Lower lobe of right lung (tissue), 2 donors: ENCODE measurements around the gene TAB3. TPM values are rescaled to one million over a fixed set of nuclear protein-coding genes. Genes with fewer than 3 reads are reported as not detected.

Experiments used
- ATAC-seq, 2 donors: fragments of 200-7000 bp; cut with Tn5 transposase; one replicate each; pipeline ENCODE4 v1.9.1; 2020 to 2022; ENCODE audit warnings: mild to moderate bottlenecking in 2 of 2, moderate library complexity in 2 of 2
- DNase-seq: peaks from one replicate; pipeline ENCODE4 v3.0.0-alpha.2; 2020
- H3K27ac ChIP-seq: fragments of 200-600 bp; one replicate; pipeline ENCODE4 v1.8.0; 2022
- H3K27me3 ChIP-seq: fragments of 200-600 bp; one replicate; pipeline ENCODE4 v1.8.0; 2022; ENCODE audit warnings: low read depth
- H3K36me3 ChIP-seq: fragments of 200-600 bp; one replicate; pipeline ENCODE4 v1.8.0; 2022; ENCODE audit warnings: mild to moderate bottlenecking
- H3K4me1 ChIP-seq: fragments of 200-600 bp; one replicate; pipeline ENCODE4 v1.8.0; 2022
- H3K4me3 ChIP-seq: fragments of 200-600 bp; one replicate; pipeline ENCODE4 v1.8.0; 2022; ENCODE audit warnings: mild to moderate bottlenecking
- H3K9me3 ChIP-seq: fragments of 200-600 bp; one replicate; pipeline ENCODE4 v1.8.0; 2022
- CTCF ChIP-seq: fragments of 200-600 bp; IDR thresholded peaks from one replicate; pipeline ENCODE4 v1.8.0; 2022; ENCODE audit warnings: antibody characterized with exemption, mild to moderate bottlenecking
- intact Hi-C: fragments of 100-400 bp; cut with DNase I; formaldehyde crosslinking; loops from one replicate; pipeline ENCODE4 v1.11.0; 2022
- total RNA-seq: library from RNA; stranded (reverse); fragmentation: NEBNext Ultra II Directional; extraction: Animal tissue kit (Norgen Biotek cat#: 25700); gene quantifications from one replicate; pipeline ENCODE4 v1.2.1, GENCODE V29; 2021
- donor health status: DM: no; HTN: yes; CAD: no; lungs with severe emphysema.

The TAB3 gene
- total RNA-seq, 1 donor from 2014 or later = 23.3 TPM

GRCh38 chrX:30786374-30786773 lies 102.7 kb downstream of the TAB3 start:
- Histone ChIP-seq H3K4me3 (no peak overlapping the region), H3K27ac (no peak overlapping the region), H3K4me1 (no peaks in the 10 kb centered on the region), H3K36me3 (no peaks in the 10 kb centered on the region), H3K9me3 (no peaks in the 10 kb centered on the region), H3K27me3 (no peaks in the 10 kb centered on the region)
- ATAC-seq (no peak), DNase-seq (no peak)
- intact Hi-C loops = no loop called here
- TF ChIP-seq CTCF = no peak

- Histone ChIP-seq H3K27ac (no peak overlapping the region), H3K9me3 (no peaks in the 10 kb centered on the region), H3K4me3 (no peak overlapping the region), H3K4me1 (no peaks in the 10 kb centered on the region), H3K36me3 (no peaks in the 10 kb centered on the region), H3K27me3 (no peaks in the 10 kb centered on the region)
- no peak for ATAC-seq
- no peak for TF ChIP-seq CTCF
- no peak for DNase-seq
- intact Hi-C loops = no loop called here
Measured at GRCh38 chrX:30781711-30782444, 107.2 kb downstream of the TAB3 start.

- Histone ChIP-seq H3K4me1 (no peaks in the 10 kb centered on the region), H3K9me3 (no peaks in the 10 kb centered on the region), H3K27me3 (no peaks in the 10 kb centered on the region), H3K36me3 (no peaks in the 10 kb centered on the region), H3K4me3 (no peak overlapping the region), H3K27ac (no peak overlapping the region)
- intact Hi-C loops = no loop called here
- DNase-seq (no peak), ATAC-seq (no peak)
- TF ChIP-seq CTCF = no peak
Measured at GRCh38 chrX:30779453-30780030, 109.5 kb downstream of the TAB3 start.

GRCh38 chrX:30777575-30777974 lies 111.5 kb downstream of the TAB3 start:
- intact Hi-C loops = no loop called here
- H3K4me3 ChIP-seq = no peak overlapping the region

More at GRCh38 chrX:30777575-30777974, 111.5 kb downstream of the TAB3 start:
- no peak for ATAC-seq
- H3K9me3 ChIP-seq = no peaks in the 10 kb centered on the region
- no peak for DNase-seq
- no peaks in the 10 kb centered on the region for H3K4me1 ChIP-seq
- H3K36me3 ChIP-seq = no peaks in the 10 kb centered on the region
- no peaks in the 10 kb centered on the region for H3K27me3 ChIP-seq
- no peak for TF ChIP-seq CTCF
- no peak overlapping the region for H3K27ac ChIP-seq

Other genes starting within 250 kb of the TAB3 start
- gene GK, start 235.8 kb downstream of the TAB3 start, total RNA-seq = 46.3 TPM
- gene FTHL17, start 182.8 kb upstream of the TAB3 start, total RNA-seq = not detected